ENCODE measurements around the gene NLGN3. TPM values are rescaled to one million over a fixed set of nuclear protein-coding genes. Genes with fewer than 3 reads are reported as not detected.

NLGN3 gene
- total RNA-seq, 6 donors from 2014 or later: 0.20 to 1.0 (median 0.61) TPM; not detected in 1

- Histone ChIP-seq H3K9me3 (no peaks in the 10 kb centered on the region), H3K27ac (no peak overlapping the region), H3K4me3 (no peak overlapping the region), H3K27me3 (no peaks in the 10 kb centered on the region), H3K36me3 (no peaks in the 10 kb centered on the region), H3K4me1 (no peaks in the 10 kb centered on the region)
- TF ChIP-seq CTCF (IDR thresholded peaks at IDR 0.05) (no peak), POLR2AphosphoS5 (IDR thresholded peaks at IDR 0.05) (no peak), EP300 (IDR thresholded peaks at IDR 0.05) (no peak), POLR2A (IDR thresholded peaks at IDR 0.05) (no peak)
- DNase-seq: no peak
- ATAC-seq (ENCODE audit: low FRiP score in 2 of 2): no peak
- WGBS, 2 donors: 40 to 58% methylated on average over 6 to 12 of the region's 12 CpGs
Observed at GRCh38 chrX:71171110-71171801, 26.6 kb downstream of the NLGN3 start.

GRCh38 chrX:71173440-71173839 lies 28.8 kb downstream of the NLGN3 start:
- Histone ChIP-seq H3K9me3 (no peaks in the 10 kb centered on the region), H3K4me1 (no peaks in the 10 kb centered on the region), H3K27ac (no peak overlapping the region), H3K36me3 (no peaks in the 10 kb centered on the region), H3K27me3 (no peaks in the 10 kb centered on the region), H3K4me3 (no peak overlapping the region)
- no peak for ATAC-seq (ENCODE audit: low FRiP score in 2 of 2)
- 57 to 66% methylated on average over 2 of the region's 2 CpGs for WGBS, 2 donors
- DNase-seq: no peak
- TF ChIP-seq EP300 (IDR thresholded peaks at IDR 0.05) (no peak), CTCF (IDR thresholded peaks at IDR 0.05) (no peak), POLR2A (IDR thresholded peaks at IDR 0.05) (no peak), POLR2AphosphoS5 (IDR thresholded peaks at IDR 0.05) (no peak)

GRCh38 chrX:71174795-71175194 lies 30.2 kb downstream of the NLGN3 start:
- ATAC-seq (ENCODE audit: low FRiP score in 2 of 2): no peak
- H3K4me3 ChIP-seq: no peak overlapping the region
- no peak for TF ChIP-seq POLR2A (IDR thresholded peaks at IDR 0.05)
- 86 to 100% methylated on average over 1 of the region's 1 CpG for WGBS, 2 donors
- H3K9me3 ChIP-seq: no peaks in the 10 kb centered on the region
- no peaks in the 10 kb centered on the region for H3K27me3 ChIP-seq
- DNase-seq: no peak
- H3K36me3 ChIP-seq: no peaks in the 10 kb centered on the region
- H3K4me1 ChIP-seq: no peaks in the 10 kb centered on the region
- no peak overlapping the region for H3K27ac ChIP-seq

- Histone ChIP-seq H3K36me3 (no peaks in the 10 kb centered on the region), H3K9me3 (no peaks in the 10 kb centered on the region), H3K4me1 (no peaks in the 10 kb centered on the region), H3K27ac (no peak overlapping the region), H3K27me3 (no peaks in the 10 kb centered on the region), H3K4me3 (no peak overlapping the region)
- no peak for TF ChIP-seq POLR2A (IDR thresholded peaks at IDR 0.05)
- TF ChIP-seq CTCF (IDR thresholded peaks at IDR 0.05): no peak
- TF ChIP-seq POLR2AphosphoS5 (IDR thresholded peaks at IDR 0.05): no peak
- TF ChIP-seq EP300 (IDR thresholded peaks at IDR 0.05): no peak
- ATAC-seq (ENCODE audit: low FRiP score in 2 of 2): no peak
- 75 to 87% methylated on average over 3 to 5 of the region's 5 CpGs for WGBS, 2 donors
- no peak for DNase-seq
Observed at GRCh38 chrX:71175531-71175930, 30.9 kb downstream of the NLGN3 start.

- Histone ChIP-seq H3K27ac (no peak overlapping the region), H3K27me3 (no peaks in the 10 kb centered on the region), H3K36me3 (no peaks in the 10 kb centered on the region), H3K4me3 (no peak overlapping the region), H3K9me3 (no peaks in the 10 kb centered on the region), H3K4me1 (no peaks in the 10 kb centered on the region)
- DNase-seq: no peak
- no peak for ATAC-seq (ENCODE audit: low FRiP score in 2 of 2)
- TF ChIP-seq POLR2A (IDR thresholded peaks at IDR 0.05): no peak
- TF ChIP-seq EP300 (IDR thresholded peaks at IDR 0.05): no peak
- no peak for TF ChIP-seq POLR2AphosphoS5 (IDR thresholded peaks at IDR 0.05)
- TF ChIP-seq CTCF (IDR thresholded peaks at IDR 0.05): no peak
- 52 to 64% methylated on average over 3 of the region's 3 CpGs for WGBS, 2 donors
Observed at GRCh38 chrX:71177327-71177726, 32.7 kb downstream of the NLGN3 start.
